HepG2 (cell line): ENCODE results near the gene USP28.

Experiments
- ATF7 ChIP-seq, 2 experiments: fragments of 450-650 bp in 1 of 2; sonication (generic) in 1 of 2; formaldehyde crosslinking in 1 of 2; IDR thresholded peaks; 2 replicates each; pipeline versions ENCODE4 v1.4.0 to v1.6.1; 2016 to 2020; ENCODE audit warnings: antibody characterized with exemption in 1 of 2, mild to moderate bottlenecking in 1 of 2, missing genetic modification reagents in 1 of 2
- CHD4 ChIP-seq: fragments of 200-600 bp; sonication (generic); IDR thresholded peaks from 2 replicates; pipeline ENCODE4 v1.7.0; 2017; ENCODE audit warnings: mild to moderate bottlenecking, low read length, borderline replicate concordance
- FOXJ3 ChIP-seq: sonication (generic); formaldehyde crosslinking; IDR thresholded peaks from 2 replicates; pipeline ENCODE4 v1.4.0; 2020; ENCODE audit warnings: missing genetic modification reagents, mild to moderate bottlenecking, borderline replicate concordance
- HNF1A ChIP-seq, 2 experiments: sonication (generic) in 1 of 2; formaldehyde crosslinking in 1 of 2; IDR thresholded peaks; 2 replicates each; pipeline versions ENCODE4 v1.4.0 to v1.6.1; 2016 to 2020; ENCODE audit warnings: borderline replicate concordance in 1 of 2, low read depth in 1 of 2, mild to moderate bottlenecking in 1 of 2, missing genetic modification reagents in 1 of 2
- POLR2A ChIP-seq, 2 experiments: IDR thresholded peaks; 2 replicates each; pipeline ENCODE4 v1.6.1; 2011; ENCODE audit warnings: low read depth in 2 of 2, low read length in 2 of 2, mild to moderate bottlenecking in 1 of 2, moderate library complexity in 1 of 2; ENCODE audit not compliant: insufficient read depth in 1 of 2
- SMC3 ChIP-seq: IDR thresholded peaks from 2 replicates; pipeline ENCODE4 v1.6.1; 2011; ENCODE audit warnings: low read length, improper control_type of control experiment
- ZNF460 ChIP-seq: sonication (generic); formaldehyde crosslinking; IDR thresholded peaks from 2 replicates; pipeline ENCODE4 v1.5.1; 2020; ENCODE audit warnings: missing genetic modification reagents, mild to moderate bottlenecking, borderline replicate concordance
- TF ChIP-seq, protein P1 (sequence below): sonication (generic); formaldehyde crosslinking; IDR thresholded peaks from 2 replicates; pipeline ENCODE4 v1.4.0; 2020; ENCODE audit warnings: mild to moderate bottlenecking, missing genetic modification reagents

- no peak for TF ChIP-seq FOXJ3
- no peak for TF ChIP-seq HNF1A (IDR thresholded peaks at IDR 0.05; ENCODE audit: low read depth)
- TF ChIP-seq HNF1A (CRISPR knock-in tag; IDR thresholded peaks at IDR 0.05; ENCODE audit: borderline replicate concordance) = no peak
- TF ChIP-seq ATF7 (IDR thresholded peaks at IDR 0.05) = no peak
- TF ChIP-seq ATF7 (CRISPR knock-in tag; IDR thresholded peaks at IDR 0.05) = no peak
- no peak for TF ChIP-seq POLR2A (IDR thresholded peaks at IDR 0.05; ENCODE audit: insufficient read depth in 1 of 2, low read depth in 2 of 2, low read length in 2 of 2)
- TF ChIP-seq, protein P1, sequence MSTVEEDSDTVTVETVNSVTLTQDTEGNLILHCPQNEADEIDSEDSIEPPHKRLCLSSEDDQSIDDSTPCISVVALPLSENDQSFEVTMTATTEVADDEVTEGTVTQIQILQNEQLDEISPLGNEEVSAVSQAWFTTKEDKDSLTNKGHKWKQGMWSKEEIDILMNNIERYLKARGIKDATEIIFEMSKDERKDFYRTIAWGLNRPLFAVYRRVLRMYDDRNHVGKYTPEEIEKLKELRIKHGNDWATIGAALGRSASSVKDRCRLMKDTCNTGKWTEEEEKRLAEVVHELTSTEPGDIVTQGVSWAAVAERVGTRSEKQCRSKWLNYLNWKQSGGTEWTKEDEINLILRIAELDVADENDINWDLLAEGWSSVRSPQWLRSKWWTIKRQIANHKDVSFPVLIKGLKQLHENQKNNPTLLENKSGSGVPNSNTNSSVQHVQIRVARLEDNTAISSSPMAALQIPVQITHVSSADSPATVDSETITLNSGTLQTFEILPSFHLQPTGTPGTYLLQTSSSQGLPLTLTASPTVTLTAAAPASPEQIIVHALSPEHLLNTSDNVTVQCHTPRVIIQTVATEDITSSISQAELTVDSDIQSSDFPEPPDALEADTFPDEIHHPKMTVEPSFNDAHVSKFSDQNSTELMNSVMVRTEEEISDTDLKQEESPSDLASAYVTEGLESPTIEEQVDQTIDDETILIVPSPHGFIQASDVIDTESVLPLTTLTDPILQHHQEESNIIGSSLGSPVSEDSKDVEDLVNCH (CRISPR knock-in tag) = no peak
- TF ChIP-seq ZNF460 = no peak
- TF ChIP-seq SMC3 = no peak
- no peak for TF ChIP-seq CHD4
Observed at GRCh38 chr11:113805640-113806039, 69.7 kb downstream of the USP28 start.
